SK-N-SH (cell line): ENCODE data around the gene ATP13A4. TPM values are rescaled to one million over a fixed set of nuclear protein-coding genes. Genes with fewer than 3 reads are reported as not detected.

Experiments used
- CTCF ChIA-PET: fragments of 300-600, 350-600 bp; formaldehyde crosslinking; extraction: SDS; loops from one replicate; lab custom pipeline; 2021; lab: Yijun Ruan, JAX
- POLR2A ChIA-PET: fragments of 350-600 bp; sonication (Branson Sonifier 250); formaldehyde crosslinking; extraction: SDS; loops from one replicate; lab custom pipeline; 2020; ENCODE audit warnings: antibody characterized with exemption, inconsistent platforms; lab: Yijun Ruan, JAX
- DNase-seq: peaks from one replicate; pipeline ENCODE4 v3.0.0; 2012
- H2AFZ ChIP-seq: fragments of 200-600 bp; sonication (generic); 2 replicates; pipeline ENCODE4 v1.8.1; 2016; ENCODE audit warnings: antibody characterized with exemption, mild to moderate bottlenecking, low read depth
- H3F3A ChIP-seq: fragments of 200-600 bp; sonication (generic); replicated peaks from 2 replicates; pipeline ENCODE3; 2016; ENCODE audit warnings: antibody characterized with exemption, mild to moderate bottlenecking; ENCODE audit not compliant: insufficient read depth
- H3K27ac ChIP-seq, 2 experiments: fragments of 200-500 bp in 1 of 2; fragments of 200-600 bp in 1 of 2; sonication (Bioruptor generic) in 1 of 2; sonication (generic), shearing (Covaris generic) in 1 of 2; 2 replicates each; pipeline versions ENCODE4 v1.5.1 to v1.6.1; 2014 to 2016; ENCODE audit warnings: low read depth in 2 of 2, inconsistent platforms in 1 of 2, low read length in 1 of 2, mild to moderate bottlenecking in 1 of 2, mixed read lengths in 1 of 2
- H3K27me3 ChIP-seq: fragments of 200-600 bp; sonication (generic), shearing (Covaris generic); 2 replicates; pipeline ENCODE4 v1.6.1; 2016; ENCODE audit warnings: mixed run types; ENCODE audit not compliant: insufficient read depth
- H3K36me3 ChIP-seq, 2 experiments: fragments of 200-500 bp in 1 of 2; fragments of 200-600 bp in 1 of 2; sonication (Bioruptor generic) in 1 of 2; sonication (generic) in 1 of 2; replicated peaks in 1 of 2; 2 replicates each; pipeline versions ENCODE3 to v1.5.1; 2014 to 2016; ENCODE audit warnings: low read length in 1 of 2, mild to moderate bottlenecking in 1 of 2; ENCODE audit not compliant: insufficient read depth in 2 of 2, control insufficient read depth in 1 of 2
- H3K4me1 ChIP-seq, 2 experiments: fragments of 200-500 bp in 1 of 2; fragments of 200-600 bp in 1 of 2; sonication (Bioruptor generic) in 1 of 2; sonication (generic), shearing (Covaris generic) in 1 of 2; 2 replicates each; pipeline versions ENCODE4 v1.5.1 to v1.6.1; 2014 to 2016; ENCODE audit warnings: low read depth in 1 of 2, low read length in 1 of 2, mixed run types in 1 of 2; ENCODE audit not compliant: insufficient read depth in 2 of 2, control insufficient read depth in 1 of 2
- H3K4me2 ChIP-seq: fragments of 200-600 bp; sonication (generic), shearing (Covaris generic); 2 replicates; pipeline ENCODE4 v1.6.1; 2017; ENCODE audit warnings: mixed run types
- H3K4me3 ChIP-seq, 2 experiments: fragments of 200-500 bp in 1 of 2; fragments of 200-600 bp in 1 of 2; sonication (Bioruptor generic) in 1 of 2; sonication (generic), shearing (Covaris generic) in 1 of 2; 2 replicates each; pipeline versions ENCODE4 v1.5.1 to v1.8.1; 2014 to 2016; ENCODE audit warnings: low read depth in 2 of 2, inconsistent platforms in 1 of 2, low read length in 1 of 2, mild to moderate bottlenecking in 1 of 2, mixed read lengths in 1 of 2, moderate library complexity in 1 of 2
- H3K79me2 ChIP-seq: fragments of 200-600 bp; sonication (generic); 2 replicates; pipeline ENCODE4 v1.8.1; 2017; ENCODE audit warnings: mild to moderate bottlenecking; ENCODE audit not compliant: insufficient read depth
- H3K9ac ChIP-seq: fragments of 200-600 bp; sonication (generic); 2 replicates; pipeline ENCODE4 v1.6.1; 2017; ENCODE audit warnings: mixed run types
- H3K9me2 ChIP-seq: fragments of 200-600 bp; sonication (generic); 2 replicates; pipeline ENCODE4 v1.6.1; 2017; ENCODE audit warnings: mixed run types
- H3K9me3 ChIP-seq: fragments of 200-600 bp; sonication (generic); 2 replicates; pipeline ENCODE4 v1.6.1; 2017; ENCODE audit warnings: mixed run types, mild to moderate bottlenecking, moderate library complexity
- H4K20me1 ChIP-seq: fragments of 200-600 bp; sonication (generic); 2 replicates; pipeline ENCODE4 v1.6.1; 2017; ENCODE audit warnings: mild to moderate bottlenecking, mixed run types; ENCODE audit not compliant: insufficient read depth
- ELF1 ChIP-seq: IDR thresholded peaks from 2 replicates; pipeline ENCODE4 v1.4.0; 2012
- EZH2phosphoT487 ChIP-seq: fragments of 200-600 bp; sonication (generic); IDR thresholded peaks from 2 replicates; pipeline ENCODE4 v1.6.1; 2017; ENCODE audit warnings: low read depth, mixed run types, mild to moderate bottlenecking, antibody characterized with exemption, moderate library complexity, borderline replicate concordance
- FOXJ3 ChIP-seq: sonication (generic); formaldehyde crosslinking; IDR thresholded peaks from 2 replicates; pipeline ENCODE4 v1.5.1; 2020; ENCODE audit warnings: mild to moderate bottlenecking, missing genetic modification reagents
- FOXM1 ChIP-seq: IDR thresholded peaks from 2 replicates; pipeline ENCODE4 v1.4.0; 2012; ENCODE audit warnings: low read depth, mild to moderate bottlenecking
- GABPA ChIP-seq: IDR thresholded peaks from 2 replicates; pipeline ENCODE4 v1.4.0; 2012; ENCODE audit warnings: low read depth, mild to moderate bottlenecking
- JUND ChIP-seq: IDR thresholded peaks from 2 replicates; pipeline ENCODE4 v1.4.0; 2012
- MXI1 ChIP-seq: IDR thresholded peaks from 2 replicates; pipeline ENCODE4 v1.6.1; 2012; ENCODE audit warnings: mild to moderate bottlenecking, low read depth, low read length, improper control_type of control experiment
- NFIC ChIP-seq: IDR thresholded peaks from 2 replicates; pipeline ENCODE4 v1.4.0; 2012; ENCODE audit warnings: borderline replicate concordance
- POLR2AphosphoS5 ChIP-seq: IDR thresholded peaks from 2 replicates; pipeline ENCODE4 v1.6.1; 2012; ENCODE audit warnings: low read depth, low read length
- RCOR1 ChIP-seq: fragments of 150-350 bp; IDR thresholded peaks from 2 replicates; pipeline ENCODE4 v1.6.1; 2017; ENCODE audit warnings: antibody characterized with exemption, low read length
- USF1 ChIP-seq: IDR thresholded peaks from 2 replicates; pipeline ENCODE4 v1.4.0; 2012; ENCODE audit warnings: low read depth, borderline replicate concordance
- USF2 ChIP-seq: fragments of 150-350 bp; IDR thresholded peaks from 2 replicates; pipeline ENCODE4 v1.6.1; 2017; ENCODE audit warnings: antibody characterized with exemption, low read length, low read depth, borderline replicate concordance
- WGBS: methylation state at CpG from one replicate; pipeline ENCODE4 v1.1.6; 2017; ENCODE audit warnings: low lambda C conversion rate; 5-methylcytosine and 5-hydroxymethylcytosine counted together
- polyA plus RNA-seq, 3 experiments: library from polyadenylated mRNA; depleted of rRNA; stranded (reverse); fragments of >200 nt; gene quantifications; 2 replicates each; pipeline ENCODE4 v1.2.3, GENCODE V29; 2012
- TF ChIP-seq, protein P1 (sequence below): IDR thresholded peaks from 2 replicates; pipeline ENCODE4; 2012
- TF ChIP-seq, protein P2 (sequence below): IDR thresholded peaks from 2 replicates; pipeline ENCODE4 v1.4.0; 2012; ENCODE audit warnings: low read depth

Gene ATP13A4
- polyA plus RNA-seq, 1 of the 3 experiments (the other 2 are of a cell fraction), result 0.02 TPM

GRCh38 chr3:193488741-193489140, 66.0 kb downstream of the ATP13A4 start (continued):
- TF ChIP-seq GABPA (no peak), MXI1 (no peak), JUND (no peak)

GRCh38 chr3:193483988-193484539, 70.6 kb downstream of the ATP13A4 start:
- H3K4me3 ChIP-seq, result no peak overlapping the region
- H3K9me3 ChIP-seq, result no peaks in the 10 kb centered on the region
- POLR2A ChIA-PET, result no interaction called here
- no peak overlapping the region for H3K9ac ChIP-seq
- WGBS, result 26% methylated on average over 1 of the region's 1 CpG
- H3K9me2 ChIP-seq, result no peaks in the 10 kb centered on the region
- no peaks in the 10 kb centered on the region for H3K36me3 ChIP-seq
- no peaks in the 10 kb centered on the region for H4K20me1 ChIP-seq
- no peaks in the 10 kb centered on the region for H3K27me3 ChIP-seq
- DNase-seq, result no peak
- no peak for TF ChIP-seq USF2
- TF ChIP-seq FOXJ3 (CRISPR knock-in tag), result no peak
- TF ChIP-seq USF1, result no peak
- no peak for TF ChIP-seq NFIC
- TF ChIP-seq, protein P1, sequence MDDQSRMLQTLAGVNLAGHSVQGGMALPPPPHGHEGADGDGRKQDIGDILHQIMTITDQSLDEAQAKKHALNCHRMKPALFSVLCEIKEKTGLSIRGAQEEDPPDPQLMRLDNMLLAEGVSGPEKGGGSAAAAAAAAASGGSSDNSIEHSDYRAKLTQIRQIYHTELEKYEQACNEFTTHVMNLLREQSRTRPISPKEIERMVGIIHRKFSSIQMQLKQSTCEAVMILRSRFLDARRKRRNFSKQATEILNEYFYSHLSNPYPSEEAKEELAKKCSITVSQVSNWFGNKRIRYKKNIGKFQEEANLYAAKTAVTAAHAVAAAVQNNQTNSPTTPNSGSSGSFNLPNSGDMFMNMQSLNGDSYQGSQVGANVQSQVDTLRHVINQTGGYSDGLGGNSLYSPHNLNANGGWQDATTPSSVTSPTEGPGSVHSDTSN, result no peak
- TF ChIP-seq, all 33 proteins: peak for 0
- no peak overlapping the region for H3K27ac ChIP-seq
- no peaks in the 10 kb centered on the region for H3K79me2 ChIP-seq
- no peak overlapping the region for H3K4me2 ChIP-seq
- H2AFZ ChIP-seq, result no peak overlapping the region
- CTCF ChIA-PET, result no interaction called here
- H3F3A ChIP-seq, result no peaks in the 10 kb centered on the region
- H3K4me1 ChIP-seq, result no peaks in the 10 kb centered on the region

DNA sequence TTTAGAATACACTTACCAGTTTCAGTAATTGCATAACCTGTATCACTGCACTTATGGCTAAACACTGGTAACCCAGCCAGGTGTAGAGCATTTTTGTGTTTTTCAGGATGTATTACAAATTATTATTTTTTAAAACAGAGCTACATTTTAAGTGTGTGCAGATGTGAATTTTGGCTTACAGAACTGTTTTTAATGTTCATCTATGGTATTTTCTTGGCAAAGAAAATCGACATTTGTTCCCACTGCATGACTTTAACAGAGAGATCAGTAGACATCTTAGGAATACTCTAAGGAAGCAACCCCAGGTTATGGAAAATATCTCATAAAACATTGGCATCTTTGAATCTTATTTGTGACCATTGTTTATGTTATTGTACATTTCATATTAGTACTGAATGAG, 73.3 kb downstream of the ATP13A4 start:
- no peak overlapping the region for H3K4me2 ChIP-seq
- no peak overlapping the region for H2AFZ ChIP-seq
- no peak overlapping the region for H3K4me3 ChIP-seq
- no peaks in the 10 kb centered on the region for H3K4me1 ChIP-seq
- ChIA-PET POLR2A (no interaction called here), CTCF (no interaction called here)
- no peaks in the 10 kb centered on the region for H3K27me3 ChIP-seq
- TF ChIP-seq USF1 (no peak), RCOR1 (no peak), FOXM1 (no peak), GABPA (no peak), POLR2AphosphoS5 (no peak), EZH2phosphoT487 (no peak), FOXJ3 (CRISPR knock-in tag) (no peak), ELF1 (no peak)
- TF ChIP-seq, protein P2, sequence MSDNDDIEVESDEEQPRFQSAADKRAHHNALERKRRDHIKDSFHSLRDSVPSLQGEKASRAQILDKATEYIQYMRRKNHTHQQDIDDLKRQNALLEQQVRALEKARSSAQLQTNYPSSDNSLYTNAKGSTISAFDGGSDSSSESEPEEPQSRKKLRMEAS, result no peak
- no peaks in the 10 kb centered on the region for H3F3A ChIP-seq
- no peaks in the 10 kb centered on the region for H3K79me2 ChIP-seq
- H3K9me2 ChIP-seq, result no peaks in the 10 kb centered on the region
- no peak overlapping the region for H3K27ac ChIP-seq
- DNase-seq, result no peak
- 0% methylated on average over 1 of the region's 1 CpG for WGBS
- H3K36me3 ChIP-seq, result no peaks in the 10 kb centered on the region
- no peak overlapping the region for H3K9ac ChIP-seq
- H3K9me3 ChIP-seq, result no peaks in the 10 kb centered on the region
- no peaks in the 10 kb centered on the region for H4K20me1 ChIP-seq
